ENCODE measurements around the gene RNF220. TPM values are rescaled to one million over a fixed set of nuclear protein-coding genes. Genes with fewer than 3 reads are reported as not detected.

The RNF220 gene
- total and polyA plus RNA-seq, 7 experiments from 2014 or later = 83.1 to 127 (median 95.9) TPM

- Mint-ChIP-seq H3K27ac (peak overlapping the region; percentile 84 to 94 (median 91)), H3K36me3 (no peaks in the 10 kb centered on the region), H3K4me1 (peaks cover 13 to 34% (median 23%) of the 10 kb centered on the region in 7 donors), H3K4me3 (peak overlapping the region; percentile 83 to 94 (median 91)), H3K9me3 (no peaks in the 10 kb centered on the region), H3K27me3 (no peaks in the 10 kb centered on the region)
- DNase-seq (peak in 1 of 9 donors; percentile 4), ATAC-seq (no peak)
- POLR2A ChIA-PET = interaction anchor here (0.6 to 2.8 kb wide), 10 partner anchors 8 to 1572 kb away, joined by 3 to 24 read pairs (median 6); partner anchors contain the start of genes MUTYH and TOE1
- H3K4me3 ChIP-seq (ENCODE audit: low read length) = peak overlapping the region; percentile 81
- H3K36me3 ChIP-seq (ENCODE audit: control insufficient read depth in 2 of 3, insufficient read depth in 3 of 3, low read length in 3 of 3) = no peaks in the 10 kb centered on the region
- H3K27me3 ChIP-seq (ENCODE audit: control insufficient read depth in 2 of 2, insufficient read depth in 2 of 2, low read length in 2 of 2) = no peaks in the 10 kb centered on the region
- H3K4me1 ChIP-seq (ENCODE audit: control insufficient read depth in 2 of 2, insufficient read depth in 2 of 2, low read length in 2 of 2) = peaks cover 0 to 6% of the 10 kb centered on the region in 2 donors
- H3K27ac ChIP-seq (ENCODE audit: low read depth, low read length) = peak overlapping the region; percentile 76
- intact Hi-C loops (cut with micrococcal nuclease) = no loop called here
- no peaks in the 10 kb centered on the region for H3K9me3 ChIP-seq (ENCODE audit: control insufficient read depth in 2 of 3, low read length in 3 of 3)
- CTCF ChIA-PET = interaction anchor here (0.6 to 1.8 kb wide), 2 partner anchors 23 to 28 kb away, joined by 3 to 5 read pairs; no protein-coding TSS in a partner anchor
These were observed 268.1 kb downstream of the RNF220 start for GRCh38 chr1:44672961-44673674.

- H3K36me3 ChIP-seq (ENCODE audit: control insufficient read depth in 2 of 3, insufficient read depth in 3 of 3, low read length in 3 of 3) = no peaks in the 10 kb centered on the region
- CTCF ChIA-PET = interaction anchor here (0.6 to 1.8 kb wide), 2 partner anchors 23 to 57 kb away, joined by 3 to 5 read pairs; partner anchors contain the start of gene RNU5D-1
- no peaks in the 10 kb centered on the region for H3K9me3 ChIP-seq (ENCODE audit: control insufficient read depth in 2 of 3, low read length in 3 of 3)
- DNase-seq = no peak
- Mint-ChIP-seq H3K27ac (peak overlapping the region; percentile 84 to 94 (median 91)), H3K4me3 (peak overlapping the region; percentile 83 to 94 (median 91)), H3K36me3 (no peaks in the 10 kb centered on the region), H3K27me3 (no peaks in the 10 kb centered on the region), H3K9me3 (no peaks in the 10 kb centered on the region), H3K4me1 (peaks cover 13 to 34% (median 23%) of the 10 kb centered on the region in 7 donors)
- H3K27ac ChIP-seq (ENCODE audit: low read depth, low read length) = peak overlapping the region; percentile 76
- no peaks in the 10 kb centered on the region for H3K27me3 ChIP-seq (ENCODE audit: control insufficient read depth in 2 of 2, insufficient read depth in 2 of 2, low read length in 2 of 2)
- ATAC-seq = no peak
- peak overlapping the region; percentile 81 for H3K4me3 ChIP-seq (ENCODE audit: low read length)
- intact Hi-C loops (cut with micrococcal nuclease) = loop anchor here (1.0 to 2.0 kb wide), 17 partner anchors 21 to 1573 kb away; partner anchors contain the start of genes DMAP1 (in 1 of the 2), ERI3 (in 1 of the 2), HECTD3 (in 1 of the 2) and MUTYH (in 1 of the 2)
- H3K4me1 ChIP-seq (ENCODE audit: control insufficient read depth in 2 of 2, insufficient read depth in 2 of 2, low read length in 2 of 2) = peaks cover 0 to 6% of the 10 kb centered on the region in 2 donors
- POLR2A ChIA-PET = interaction anchor here (0.7 to 3.1 kb wide), 14 partner anchors 8 to 666 kb away, joined by 3 to 24 read pairs (median 6); partner anchors contain the start of genes DMAP1, MUTYH and TOE1
These were observed 268.6 kb downstream of the RNF220 start for GRCh38 chr1:44673675-44674112.

- Histone ChIP-seq H3K4me1 (ENCODE audit: control insufficient read depth in 2 of 2, insufficient read depth in 2 of 2, low read length in 2 of 2) (peaks cover 0 to 6% of the 10 kb centered on the region in 2 donors), H3K4me3 (ENCODE audit: low read length) (peak within 1 kb of the TSS; percentile 81), H3K27me3 (ENCODE audit: control insufficient read depth in 2 of 2, insufficient read depth in 2 of 2, low read length in 2 of 2) (no peaks in the 10 kb centered on the region), H3K27ac (ENCODE audit: low read depth, low read length) (peak within 1 kb of the TSS; percentile 76), H3K9me3 (ENCODE audit: control insufficient read depth in 2 of 3, low read length in 3 of 3) (no peaks in the 10 kb centered on the region), H3K36me3 (ENCODE audit: control insufficient read depth in 2 of 3, insufficient read depth in 3 of 3, low read length in 3 of 3) (no peaks in the 10 kb centered on the region)
- CTCF ChIA-PET = interaction anchor here (0.6 to 2.0 kb wide), 5 partner anchors 22 to 1039 kb away, joined by 3 to 10 read pairs (median 4); partner anchors contain the start of gene RNU5D-1
- Mint-ChIP-seq H3K9me3 (no peaks in the 10 kb centered on the region), H3K4me3 (peak within 1 kb of the TSS; percentile 83 to 94 (median 91)), H3K27me3 (no peaks in the 10 kb centered on the region), H3K36me3 (no peaks in the 10 kb centered on the region), H3K27ac (peak within 1 kb of the TSS; percentile 84 to 94 (median 91)), H3K4me1 (peaks cover 13 to 34% (median 23%) of the 10 kb centered on the region in 7 donors)
- POLR2A ChIA-PET = interaction anchor here (0.6 to 3.1 kb wide), 17 partner anchors 9 to 665 kb away, joined by 3 to 24 read pairs (median 5); partner anchors contain the start of genes DMAP1, MUTYH and TOE1
- DNase-seq = peak; percentile 91 to 96 (median 95)
- ATAC-seq = peak; percentile 94
- intact Hi-C loops (cut with micrococcal nuclease) = loop anchor here (1.0 to 2.0 kb wide), 17 partner anchors 22 to 1572 kb away; partner anchors contain the start of genes DMAP1 (in 1 of the 2), ERI3 (in 1 of the 2), HECTD3 (in 1 of the 2) and MUTYH (in 1 of the 2)
These were observed 269.3 kb downstream of the RNF220 start, which contains the start of the genes ARMH1 and TMEM53 for GRCh38 chr1:44674113-44675000. TSS of gene ARMH1 (plus strand) at chr1:44674714. CDS start at chr1:44689698, 14,984 bp downstream. TSS of gene TMEM53 (minus strand) at chr1:44674481. CDS start at chr1:44674391, 90 bp downstream.

- CTCF ChIA-PET = interaction anchor here (0.6 to 2.0 kb wide), 3 partner anchors 21 to 1038 kb away, joined by 3 to 10 read pairs (median 5); no protein-coding TSS in a partner anchor
- Mint-ChIP-seq H3K9me3 (no peaks in the 10 kb centered on the region), H3K4me3 (peak overlapping the region in 9 of 10 donors; percentile 83 to 94 (median 90)), H3K27me3 (no peaks in the 10 kb centered on the region), H3K27ac (peak overlapping the region; percentile 84 to 94 (median 91)), H3K36me3 (peaks cover 0 to 5% (median 0%) of the 10 kb centered on the region in 5 donors), H3K4me1 (peaks cover 13 to 34% (median 23%) of the 10 kb centered on the region in 7 donors)
- Histone ChIP-seq H3K4me1 (ENCODE audit: control insufficient read depth in 2 of 2, insufficient read depth in 2 of 2, low read length in 2 of 2) (peaks cover 0 to 6% of the 10 kb centered on the region in 2 donors), H3K27me3 (ENCODE audit: control insufficient read depth in 2 of 2, insufficient read depth in 2 of 2, low read length in 2 of 2) (no peaks in the 10 kb centered on the region), H3K27ac (ENCODE audit: low read depth, low read length) (no peak overlapping the region), H3K9me3 (ENCODE audit: control insufficient read depth in 2 of 3, low read length in 3 of 3) (no peaks in the 10 kb centered on the region), H3K4me3 (ENCODE audit: low read length) (peak overlapping the region; percentile 81), H3K36me3 (ENCODE audit: control insufficient read depth in 2 of 3, insufficient read depth in 3 of 3, low read length in 3 of 3) (no peaks in the 10 kb centered on the region)
- intact Hi-C loops (cut with micrococcal nuclease) = loop anchor here (2.0 kb wide), 5 partner anchors 22 to 1572 kb away; partner anchors contain the start of gene RAD54L (in 1 of the 2)
- ATAC-seq (no peak), DNase-seq (no peak)
- POLR2A ChIA-PET = interaction anchor here (0.6 to 3.1 kb wide), 9 partner anchors 8 to 160 kb away, joined by 3 to 24 read pairs (median 6); no protein-coding TSS in a partner anchor
These were observed 270.1 kb downstream of the RNF220 start for GRCh38 chr1:44675186-44675585.

GRCh38 chr1:44676484-44677200 lies 271.6 kb downstream of the RNF220 start:
- no peak overlapping the region for H3K27ac Mint-ChIP-seq
- POLR2A ChIA-PET = interaction anchor here (0.6 to 3.1 kb wide), 3 partner anchors 21 to 109 kb away, joined by 4 to 15 read pairs (median 4); no protein-coding TSS in a partner anchor
- no peak overlapping the region for H3K4me3 ChIP-seq (ENCODE audit: low read length)
- H3K27me3 ChIP-seq (ENCODE audit: control insufficient read depth in 2 of 2, insufficient read depth in 2 of 2, low read length in 2 of 2) = no peaks in the 10 kb centered on the region
- peaks cover 0 to 5% (median 0%) of the 10 kb centered on the region in 5 donors for H3K36me3 Mint-ChIP-seq
- no peaks in the 10 kb centered on the region for H3K36me3 ChIP-seq (ENCODE audit: control insufficient read depth in 2 of 3, insufficient read depth in 3 of 3, low read length in 3 of 3)
- H3K27me3 Mint-ChIP-seq = no peaks in the 10 kb centered on the region
- no peak overlapping the region for H3K27ac ChIP-seq (ENCODE audit: low read depth, low read length)
- no peak for DNase-seq
- CTCF ChIA-PET = interaction anchor here (1.8 to 2.0 kb wide), 2 partner anchors 20 to 24 kb away, joined by 5 to 10 read pairs; no protein-coding TSS in a partner anchor
- no peaks in the 10 kb centered on the region for H3K9me3 ChIP-seq (ENCODE audit: control insufficient read depth in 2 of 3, low read length in 3 of 3)
- intact Hi-C loops (cut with micrococcal nuclease) = no loop called here
- peaks cover 13 to 29% (median 23%) of the 10 kb centered on the region in 7 donors for H3K4me1 Mint-ChIP-seq
- H3K4me3 Mint-ChIP-seq = no peak overlapping the region
- peaks cover 0 to 1% (median 0%) of the 10 kb centered on the region in 11 donors for H3K9me3 Mint-ChIP-seq
- peaks cover 0 to 6% of the 10 kb centered on the region in 2 donors for H3K4me1 ChIP-seq (ENCODE audit: control insufficient read depth in 2 of 2, insufficient read depth in 2 of 2, low read length in 2 of 2)
- no peak for ATAC-seq

Data from naive thymus-derived CD4-positive, alpha-beta T cell (primary cell).